ENCODE results near the gene SHISA4. TPM values are rescaled to one million over a fixed set of nuclear protein-coding genes. Genes with fewer than 3 reads are reported as not detected.

The SHISA4 gene
- polyA plus RNA-seq, 1 donor from 2014 or later: 1.5 TPM

DNA sequence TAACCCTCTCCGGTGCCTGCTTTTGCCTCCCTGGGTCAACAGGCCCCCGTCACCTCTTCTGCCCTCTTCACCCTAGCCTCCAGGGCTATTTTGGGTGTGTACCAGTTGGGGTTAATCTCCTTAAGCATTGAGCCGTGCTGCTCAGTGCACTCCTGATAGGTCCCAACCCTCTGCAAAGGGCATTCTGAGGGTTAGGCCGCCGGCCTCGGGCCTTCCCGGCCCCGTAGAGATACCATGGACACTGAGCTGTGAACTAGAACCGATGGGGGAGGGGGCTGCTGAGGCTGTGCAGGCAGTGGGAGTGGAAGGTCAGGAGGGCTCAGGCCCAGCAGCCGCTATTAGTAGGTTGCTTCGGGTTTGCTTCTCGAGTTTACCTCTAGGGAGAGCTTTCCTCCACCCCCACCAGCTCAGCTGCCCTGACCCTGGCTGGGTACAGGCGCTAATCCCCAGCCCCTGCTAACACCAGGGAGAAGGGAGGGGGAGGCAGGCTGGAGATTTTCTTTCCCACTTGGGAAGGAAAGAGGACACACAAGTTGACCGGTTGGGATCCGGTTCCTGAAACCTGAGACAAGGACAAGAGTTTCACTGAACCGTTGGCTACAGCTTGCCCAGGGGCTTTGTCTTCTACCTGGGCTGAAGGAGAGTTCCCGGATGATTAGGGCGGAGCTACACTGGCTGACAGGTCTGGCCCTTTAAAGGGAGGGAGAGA lies 52.9 kb downstream of the SHISA4 start:
- Histone ChIP-seq H3K4me2 (ENCODE audit: low read length) (no peak overlapping the region), H3K36me3 (ENCODE audit: insufficient read depth, low read length) (no peaks in the 10 kb centered on the region), H3K4me3 (ENCODE audit: low read length) (no peak overlapping the region), H3K9ac (ENCODE audit: low read length) (no peak overlapping the region), H3K27me3 (ENCODE audit: insufficient read depth, low read depth, low read length) (peaks cover 15% of the 10 kb centered on the region), H3F3A (ENCODE audit: insufficient read depth, low read length, poor library complexity, severe bottlenecking) (no peaks in the 10 kb centered on the region), H2AFZ (ENCODE audit: low read depth, low read length) (no peak overlapping the region), H4K20me1 (ENCODE audit: insufficient read depth) (no peaks in the 10 kb centered on the region), H3K9me3 (ENCODE audit: low read length) (no peaks in the 10 kb centered on the region), H3K9me2 (ENCODE audit: insufficient read depth, low read length) (no peaks in the 10 kb centered on the region), H3K27ac (ENCODE audit: low read length) (no peak overlapping the region), H3K79me2 (replicated peaks; ENCODE audit: insufficient read depth, low read length) (no peaks in the 10 kb centered on the region)
- TF ChIP-seq TAF1 (IDR thresholded peaks at IDR 0.05; ENCODE audit: low read depth): no peak
- TF ChIP-seq, protein P1, sequence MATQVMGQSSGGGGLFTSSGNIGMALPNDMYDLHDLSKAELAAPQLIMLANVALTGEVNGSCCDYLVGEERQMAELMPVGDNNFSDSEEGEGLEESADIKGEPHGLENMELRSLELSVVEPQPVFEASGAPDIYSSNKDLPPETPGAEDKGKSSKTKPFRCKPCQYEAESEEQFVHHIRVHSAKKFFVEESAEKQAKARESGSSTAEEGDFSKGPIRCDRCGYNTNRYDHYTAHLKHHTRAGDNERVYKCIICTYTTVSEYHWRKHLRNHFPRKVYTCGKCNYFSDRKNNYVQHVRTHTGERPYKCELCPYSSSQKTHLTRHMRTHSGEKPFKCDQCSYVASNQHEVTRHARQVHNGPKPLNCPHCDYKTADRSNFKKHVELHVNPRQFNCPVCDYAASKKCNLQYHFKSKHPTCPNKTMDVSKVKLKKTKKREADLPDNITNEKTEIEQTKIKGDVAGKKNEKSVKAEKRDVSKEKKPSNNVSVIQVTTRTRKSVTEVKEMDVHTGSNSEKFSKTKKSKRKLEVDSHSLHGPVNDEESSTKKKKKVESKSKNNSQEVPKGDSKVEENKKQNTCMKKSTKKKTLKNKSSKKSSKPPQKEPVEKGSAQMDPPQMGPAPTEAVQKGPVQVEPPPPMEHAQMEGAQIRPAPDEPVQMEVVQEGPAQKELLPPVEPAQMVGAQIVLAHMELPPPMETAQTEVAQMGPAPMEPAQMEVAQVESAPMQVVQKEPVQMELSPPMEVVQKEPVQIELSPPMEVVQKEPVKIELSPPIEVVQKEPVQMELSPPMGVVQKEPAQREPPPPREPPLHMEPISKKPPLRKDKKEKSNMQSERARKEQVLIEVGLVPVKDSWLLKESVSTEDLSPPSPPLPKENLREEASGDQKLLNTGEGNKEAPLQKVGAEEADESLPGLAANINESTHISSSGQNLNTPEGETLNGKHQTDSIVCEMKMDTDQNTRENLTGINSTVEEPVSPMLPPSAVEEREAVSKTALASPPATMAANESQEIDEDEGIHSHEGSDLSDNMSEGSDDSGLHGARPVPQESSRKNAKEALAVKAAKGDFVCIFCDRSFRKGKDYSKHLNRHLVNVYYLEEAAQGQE (IDR thresholded peaks at IDR 0.05; ENCODE audit: borderline replicate concordance): no peak
- TF ChIP-seq, protein P2, sequence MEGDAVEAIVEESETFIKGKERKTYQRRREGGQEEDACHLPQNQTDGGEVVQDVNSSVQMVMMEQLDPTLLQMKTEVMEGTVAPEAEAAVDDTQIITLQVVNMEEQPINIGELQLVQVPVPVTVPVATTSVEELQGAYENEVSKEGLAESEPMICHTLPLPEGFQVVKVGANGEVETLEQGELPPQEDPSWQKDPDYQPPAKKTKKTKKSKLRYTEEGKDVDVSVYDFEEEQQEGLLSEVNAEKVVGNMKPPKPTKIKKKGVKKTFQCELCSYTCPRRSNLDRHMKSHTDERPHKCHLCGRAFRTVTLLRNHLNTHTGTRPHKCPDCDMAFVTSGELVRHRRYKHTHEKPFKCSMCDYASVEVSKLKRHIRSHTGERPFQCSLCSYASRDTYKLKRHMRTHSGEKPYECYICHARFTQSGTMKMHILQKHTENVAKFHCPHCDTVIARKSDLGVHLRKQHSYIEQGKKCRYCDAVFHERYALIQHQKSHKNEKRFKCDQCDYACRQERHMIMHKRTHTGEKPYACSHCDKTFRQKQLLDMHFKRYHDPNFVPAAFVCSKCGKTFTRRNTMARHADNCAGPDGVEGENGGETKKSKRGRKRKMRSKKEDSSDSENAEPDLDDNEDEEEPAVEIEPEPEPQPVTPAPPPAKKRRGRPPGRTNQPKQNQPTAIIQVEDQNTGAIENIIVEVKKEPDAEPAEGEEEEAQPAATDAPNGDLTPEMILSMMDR (IDR thresholded peaks at IDR 0.05; ENCODE audit: poor library complexity, severe bottlenecking): no peak
- TF ChIP-seq SMC3 (conservative IDR thresholded peaks at IDR 0.05; ENCODE audit: poor library complexity): no peak
- no peak for TF ChIP-seq EZH2 (IDR thresholded peaks at IDR 0.05; ENCODE audit: borderline replicate concordance, insufficient read depth, low read length, poor library complexity, severe bottlenecking)
- TF ChIP-seq RAD21 (conservative IDR thresholded peaks at IDR 0.05): no peak
- TF ChIP-seq EP300 (conservative IDR thresholded peaks at IDR 0.05; ENCODE audit: poor library complexity, severe bottlenecking): no peak
- no peak for TF ChIP-seq POLR2AphosphoS5 (IDR thresholded peaks at IDR 0.05)
- TF ChIP-seq MXI1 (conservative IDR thresholded peaks at IDR 0.05; ENCODE audit: poor library complexity, severe bottlenecking): no peak

DNA sequence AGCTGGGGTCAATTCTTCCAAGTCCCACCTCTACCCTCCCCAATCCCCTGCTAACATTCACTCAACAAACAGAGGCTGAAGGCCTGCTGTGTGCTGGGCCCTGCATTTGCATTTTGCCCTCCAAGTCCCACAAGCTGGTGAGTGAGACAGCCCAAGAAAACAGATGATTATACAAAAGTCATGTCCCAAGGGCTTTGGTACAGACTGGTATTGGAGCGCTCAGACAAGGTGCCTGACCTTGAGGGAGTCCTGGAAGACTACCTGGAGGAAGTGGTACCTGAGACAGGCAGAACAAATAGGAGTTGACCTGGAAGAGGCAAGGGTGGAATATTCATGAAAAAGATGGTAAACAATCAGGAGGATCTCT lies 53.4 kb downstream of the SHISA4 start:
- TF ChIP-seq, protein P1 (IDR thresholded peaks at IDR 0.05; ENCODE audit: borderline replicate concordance): no peak
- TF ChIP-seq RAD21 (conservative IDR thresholded peaks at IDR 0.05): no peak
- TF ChIP-seq EZH2 (IDR thresholded peaks at IDR 0.05; ENCODE audit: borderline replicate concordance, insufficient read depth, low read length, poor library complexity, severe bottlenecking): no peak
- no peak for TF ChIP-seq TAF1 (IDR thresholded peaks at IDR 0.05; ENCODE audit: low read depth)
- TF ChIP-seq, protein P2 (IDR thresholded peaks at IDR 0.05; ENCODE audit: poor library complexity, severe bottlenecking): no peak
- no peak for TF ChIP-seq EP300 (conservative IDR thresholded peaks at IDR 0.05; ENCODE audit: poor library complexity, severe bottlenecking)
- TF ChIP-seq POLR2AphosphoS5 (IDR thresholded peaks at IDR 0.05): no peak
- Histone ChIP-seq H3K27ac (ENCODE audit: low read length) (no peak overlapping the region), H2AFZ (ENCODE audit: low read depth, low read length) (no peak overlapping the region), H3K9ac (ENCODE audit: low read length) (no peak overlapping the region), H3K36me3 (ENCODE audit: insufficient read depth, low read length) (no peaks in the 10 kb centered on the region), H3K79me2 (replicated peaks; ENCODE audit: insufficient read depth, low read length) (no peaks in the 10 kb centered on the region), H4K20me1 (ENCODE audit: insufficient read depth) (no peaks in the 10 kb centered on the region), H3F3A (ENCODE audit: insufficient read depth, low read length, poor library complexity, severe bottlenecking) (no peaks in the 10 kb centered on the region), H3K4me2 (ENCODE audit: low read length) (no peak overlapping the region), H3K4me3 (ENCODE audit: low read length) (no peak overlapping the region), H3K9me2 (ENCODE audit: insufficient read depth, low read length) (no peaks in the 10 kb centered on the region), H3K9me3 (ENCODE audit: low read length) (no peaks in the 10 kb centered on the region), H3K27me3 (ENCODE audit: insufficient read depth, low read depth, low read length) (peaks cover 21% of the 10 kb centered on the region)
